Stomach (tissue), 4 donors: ENCODE measurements around the gene RNASE3.

ENCODE experiments used
- POLR2A ChIP-seq, 4 donors: fragments of 450-650 bp; IDR thresholded peaks; one replicate each; pipeline ENCODE4 v1.6.1; 2016; ENCODE audit warnings: antibody characterized with exemption in 4 of 4, control low read depth in 2 of 4, mild to moderate bottlenecking in 1 of 4, moderate library complexity in 1 of 4
- POLR2AphosphoS5 ChIP-seq, 3 donors: sonication (generic); formaldehyde crosslinking; IDR thresholded peaks; one replicate each; pipeline ENCODE4 v1.6.1; 2016; ENCODE audit warnings: antibody characterized with exemption in 3 of 3
- TF ChIP-seq, protein P1 (sequence below), 7 experiments: fragments of 450-650 bp in 4 of 7; fragments of 200-600 bp in 3 of 7; sonication (generic) in 3 of 7; IDR thresholded peaks; one replicate each; pipeline ENCODE4 v1.5.1; 2016 to 2019; ENCODE audit warnings: antibody characterized with exemption in 7 of 7, control low read depth in 2 of 7, mild to moderate bottlenecking in 1 of 7

DNA sequence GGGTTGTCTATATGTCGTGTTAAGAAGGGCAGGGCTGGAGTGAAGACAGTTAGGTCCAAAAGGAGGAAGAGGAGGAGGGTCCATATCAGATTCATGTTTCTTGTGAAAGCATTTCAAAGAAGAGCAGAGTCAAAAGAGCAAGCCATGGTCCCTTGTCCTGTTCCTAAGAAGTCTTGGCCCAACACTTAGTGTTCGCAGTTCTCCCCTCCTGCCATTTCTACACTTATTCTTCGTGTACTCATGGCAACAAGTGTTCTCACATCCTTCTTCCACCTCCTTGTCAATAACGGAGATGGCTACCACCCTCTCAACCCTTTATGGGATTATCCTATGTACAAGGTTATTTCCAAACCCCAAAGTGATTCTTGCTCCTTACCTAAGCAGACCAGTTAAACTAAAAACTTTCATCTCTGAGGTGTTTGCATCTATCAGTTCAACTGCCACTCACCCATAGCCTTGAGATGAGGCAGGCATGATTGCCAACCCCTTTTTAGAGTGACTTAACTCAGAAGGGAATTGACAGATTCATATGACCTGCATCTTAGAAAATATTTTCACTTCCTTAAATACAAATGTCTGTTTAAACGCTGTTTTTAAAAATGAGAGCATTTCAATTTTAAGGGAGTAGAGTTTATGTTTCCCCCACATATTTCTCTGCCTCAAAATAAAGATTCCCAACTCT lies 44.3 kb downstream of the RNASE3 start:
- TF ChIP-seq, protein P1, sequence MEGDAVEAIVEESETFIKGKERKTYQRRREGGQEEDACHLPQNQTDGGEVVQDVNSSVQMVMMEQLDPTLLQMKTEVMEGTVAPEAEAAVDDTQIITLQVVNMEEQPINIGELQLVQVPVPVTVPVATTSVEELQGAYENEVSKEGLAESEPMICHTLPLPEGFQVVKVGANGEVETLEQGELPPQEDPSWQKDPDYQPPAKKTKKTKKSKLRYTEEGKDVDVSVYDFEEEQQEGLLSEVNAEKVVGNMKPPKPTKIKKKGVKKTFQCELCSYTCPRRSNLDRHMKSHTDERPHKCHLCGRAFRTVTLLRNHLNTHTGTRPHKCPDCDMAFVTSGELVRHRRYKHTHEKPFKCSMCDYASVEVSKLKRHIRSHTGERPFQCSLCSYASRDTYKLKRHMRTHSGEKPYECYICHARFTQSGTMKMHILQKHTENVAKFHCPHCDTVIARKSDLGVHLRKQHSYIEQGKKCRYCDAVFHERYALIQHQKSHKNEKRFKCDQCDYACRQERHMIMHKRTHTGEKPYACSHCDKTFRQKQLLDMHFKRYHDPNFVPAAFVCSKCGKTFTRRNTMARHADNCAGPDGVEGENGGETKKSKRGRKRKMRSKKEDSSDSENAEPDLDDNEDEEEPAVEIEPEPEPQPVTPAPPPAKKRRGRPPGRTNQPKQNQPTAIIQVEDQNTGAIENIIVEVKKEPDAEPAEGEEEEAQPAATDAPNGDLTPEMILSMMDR (IDR thresholded peaks at IDR 0.05), result no peak
- TF ChIP-seq POLR2A (IDR thresholded peaks at IDR 0.05) (no peak), POLR2AphosphoS5 (IDR thresholded peaks at IDR 0.05) (no peak)
